Stimulated activated CD4-positive, alpha-beta T cell treated with anti-CD3 and anti-CD28 coated beads, Interleukin-4, amount 100 ng/mL, for 48 hours (primary cell): ENCODE measurements around the gene PLEKHA4.
"Not testable (repeated sequence)": the region's sequence is repeated elsewhere in the genome, so short reads cannot be mapped to it uniquely, and the experiment has no call there.

Experiments
- DNase-seq, 2 donors: peaks; one replicate each; pipeline ENCODE4 v3.0.0-alpha.2; 2020; ENCODE audit warnings: low read depth in 2 of 2

The PLEKHA4 gene

GRCh38 chr19:48889496-48889895, 21.1 kb upstream of the PLEKHA4 start:
- DNase-seq: not testable (repeated sequence)

GRCh38 chr19:48887861-48888612, 19.6 kb upstream of the PLEKHA4 start:
- no peak for DNase-seq

DNA sequence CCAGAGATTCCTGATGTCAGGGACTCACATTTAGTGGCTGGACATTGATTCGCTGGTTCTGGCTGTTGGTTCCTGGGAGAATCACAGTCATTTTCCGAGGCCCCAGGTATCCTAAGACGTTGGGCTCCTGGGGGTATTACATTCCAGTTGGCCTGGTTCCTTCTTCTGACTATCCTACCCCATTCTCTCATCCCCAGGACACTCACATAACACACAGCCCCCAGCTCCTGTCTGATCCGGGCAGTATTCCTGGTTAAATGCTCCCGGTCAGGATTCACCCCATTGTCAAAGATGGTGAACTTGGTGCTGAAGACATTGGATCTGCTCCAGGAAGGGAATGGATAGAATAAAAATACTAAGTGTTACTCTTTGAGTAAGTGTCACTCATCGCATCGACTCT, 15.3 kb upstream of the PLEKHA4 start:
- no peak for DNase-seq

DNA sequence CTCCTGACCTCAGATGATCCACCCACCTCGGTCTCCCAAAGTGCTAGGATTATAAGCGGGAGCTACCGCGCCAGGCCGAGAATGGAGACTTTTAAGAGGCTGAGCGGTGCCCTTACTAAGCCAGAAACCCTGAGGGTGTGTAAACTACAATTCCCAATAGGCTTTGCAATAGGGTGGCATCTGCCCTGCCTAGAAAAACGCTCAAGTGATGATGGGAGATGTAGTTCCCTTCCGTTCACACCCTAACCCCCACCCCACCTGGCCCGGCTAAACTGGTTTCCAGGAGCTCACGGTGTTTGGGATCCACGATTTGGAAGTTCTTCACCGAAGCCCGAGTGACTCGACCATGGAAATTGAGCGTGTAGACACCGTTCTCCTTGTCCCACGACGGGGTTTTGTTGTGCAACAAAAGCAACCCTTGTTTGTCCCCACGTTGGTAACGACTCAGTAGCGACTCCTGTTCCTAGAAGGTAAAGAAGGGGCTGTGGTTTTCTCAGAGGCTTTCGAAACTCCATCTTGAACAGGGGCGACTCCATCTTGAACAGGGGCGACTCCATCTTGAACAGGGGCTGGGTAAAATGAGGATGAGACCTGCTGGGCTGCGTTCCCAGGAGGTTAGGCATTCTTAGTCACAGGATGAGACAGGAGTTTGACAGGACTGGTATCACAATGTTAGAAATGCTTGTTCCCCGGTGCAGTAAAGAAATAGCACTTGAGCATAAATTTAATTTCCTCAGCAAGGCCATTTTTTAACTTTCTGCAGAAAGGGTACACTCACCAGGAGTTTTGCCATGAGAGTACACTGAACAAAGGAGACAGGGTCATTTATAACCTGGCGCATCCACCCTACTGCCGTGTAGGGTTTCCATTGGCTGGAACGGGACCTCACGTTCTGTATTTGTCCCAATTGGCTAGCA, 13.6 kb upstream of the PLEKHA4 start:
- no peak for DNase-seq

GRCh38 chr19:48879696-48880095, 11.3 kb upstream of the PLEKHA4 start:
- DNase-seq: not testable (repeated sequence)

DNA sequence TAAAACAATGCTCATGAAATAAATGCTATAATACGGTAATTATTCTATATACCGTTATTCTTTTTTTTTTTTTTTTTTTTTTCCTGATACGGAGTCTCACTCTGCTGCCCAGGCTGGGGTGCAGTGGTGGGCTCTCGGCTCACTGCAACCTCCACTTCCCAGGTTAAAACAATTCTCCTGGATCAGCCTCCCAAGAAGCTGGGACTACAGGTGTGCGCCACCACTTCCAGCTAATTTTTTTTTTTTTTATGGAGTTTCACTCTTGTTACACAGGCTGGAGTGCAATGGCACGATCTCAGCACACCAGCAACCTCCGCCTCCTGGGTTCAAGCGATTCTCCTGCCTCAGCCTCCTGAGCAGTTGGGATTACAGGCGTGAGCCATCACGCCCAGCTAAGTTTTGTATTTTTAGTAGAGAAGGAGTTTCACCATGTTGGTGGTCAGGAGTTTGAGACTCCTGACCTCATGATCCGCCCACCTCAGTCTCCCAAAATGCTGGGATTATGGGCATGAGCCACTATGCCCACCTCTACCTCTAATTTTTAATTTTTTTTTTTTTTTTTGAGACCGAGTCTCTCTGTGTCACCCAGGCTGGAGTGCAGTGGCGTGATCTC, 10.7 kb upstream of the PLEKHA4 start:
- DNase-seq: no peak

- DNase-seq: no peak
Measured at GRCh38 chr19:48878196-48879024, 10.0 kb upstream of the PLEKHA4 start.

DNA sequence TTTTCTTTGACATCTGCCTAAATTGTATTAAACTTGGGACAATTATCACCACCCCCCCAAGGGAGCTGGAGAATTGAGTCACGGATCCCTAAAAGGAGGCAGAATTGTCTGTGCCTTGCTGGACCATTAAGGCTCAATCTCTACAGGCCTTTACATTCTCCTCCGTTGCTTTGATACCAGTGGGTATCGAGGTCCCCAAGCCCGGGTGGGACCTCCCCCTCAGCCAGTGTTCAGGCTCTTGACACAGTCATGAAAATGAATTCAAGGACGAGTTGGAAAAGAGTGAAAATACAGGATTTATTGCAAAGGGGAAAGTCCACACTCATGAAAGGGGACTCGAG, 9.4 kb upstream of the PLEKHA4 start:
- DNase-seq: no peak

- not testable (repeated sequence) for DNase-seq
Measured at GRCh38 chr19:48876043-48876981, 7.9 kb upstream of the PLEKHA4 start.

GRCh38 chr19:48874303-48875135, 6.1 kb upstream of the PLEKHA4 start:
- DNase-seq: no peak

- DNase-seq: no peak
Measured at GRCh38 chr19:48873476-48874302, 5.3 kb upstream of the PLEKHA4 start.

DNA sequence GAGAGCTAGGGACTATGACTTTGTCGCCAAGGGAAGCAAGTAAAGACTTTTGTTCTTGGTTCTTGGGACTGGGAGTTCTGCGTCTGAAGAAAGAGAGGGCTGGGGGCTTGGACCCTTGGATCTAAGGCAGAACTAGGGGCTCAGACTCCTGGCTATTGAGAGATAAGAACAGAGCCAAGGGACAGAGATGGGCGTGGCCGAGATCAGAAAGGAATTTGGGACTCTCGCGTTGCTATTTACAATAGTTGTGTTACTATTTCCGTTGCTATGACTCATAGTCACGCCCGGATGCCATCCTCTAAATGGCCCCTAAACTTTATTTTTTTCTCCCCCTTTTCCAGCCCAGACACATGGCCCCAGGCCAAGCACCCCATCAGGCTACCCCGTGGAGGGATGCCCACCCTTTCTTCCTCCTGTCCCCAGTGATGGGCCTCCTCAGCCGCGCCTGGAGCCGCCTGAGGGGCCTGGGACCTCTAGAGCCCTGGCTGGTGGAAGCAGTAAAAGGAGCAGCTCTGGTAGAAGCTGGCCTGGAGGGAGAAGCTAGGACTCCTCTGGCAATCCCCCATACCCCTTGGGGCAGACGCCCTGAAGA, 4.6 kb upstream of the PLEKHA4 start:
- DNase-seq: peak; percentile 56 to 74

- peak; percentile 96 to 99 for DNase-seq
Measured at GRCh38 chr19:48872182-48872883, 3.9 kb upstream of the PLEKHA4 start, which contains the start of gene PPP1R15A. TSS of gene PPP1R15A (plus strand) at chr19:48872421. CDS start at chr19:48873234, 813 bp downstream.

DNA sequence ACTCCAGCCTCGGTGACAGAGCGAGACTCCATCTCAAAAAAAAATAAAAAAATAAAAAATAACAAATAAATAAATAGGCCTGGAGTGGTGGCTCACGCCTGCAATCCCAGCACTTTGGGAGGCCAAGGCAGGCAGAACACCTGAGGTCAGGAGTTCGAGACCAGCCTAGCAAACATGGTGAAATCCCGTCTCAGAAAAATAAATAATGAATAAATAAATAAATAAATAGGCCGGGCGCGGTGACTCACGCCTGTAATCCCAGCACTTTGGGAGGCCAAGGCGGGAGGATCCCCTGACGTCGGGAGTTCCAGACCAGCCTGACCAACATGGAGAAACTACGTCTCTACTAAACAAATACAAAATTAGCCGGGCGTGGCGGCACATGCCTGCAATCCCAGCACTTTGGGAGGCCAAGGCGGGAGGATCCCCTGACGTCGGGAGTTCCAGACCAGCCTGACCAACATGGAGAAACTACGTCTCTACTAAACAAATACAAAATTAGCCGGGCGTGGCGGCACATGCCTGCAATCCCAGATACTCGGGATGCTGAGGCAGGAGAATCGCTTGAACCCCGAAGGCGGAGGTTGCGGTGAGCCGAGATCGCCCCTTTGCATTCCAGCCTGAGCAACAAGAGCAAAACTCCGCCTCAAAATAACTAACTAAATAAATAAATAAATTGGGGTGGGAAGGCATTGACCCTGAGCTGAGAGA, 3.2 kb upstream of the PLEKHA4 start:
- DNase-seq: not testable (repeated sequence)

GRCh38 chr19:48870048-48870447, 1.6 kb upstream of the PLEKHA4 start:
- no peak for DNase-seq

- no peak for DNase-seq
Measured at GRCh38 chr19:48867746-48868113, 687 bp downstream of the PLEKHA4 start.
